K562 (cell line): ENCODE results near the gene TMEM151A. TPM values are rescaled to one million over a fixed set of nuclear protein-coding genes. Genes with fewer than 3 reads are reported as not detected.

Experiments used
- ATAC-seq: fragments of 200-7000 bp; cut with Tn5 transposase; 3 replicates; pipeline ENCODE4 v1.9.1; 2020; ENCODE audit warnings: moderate library complexity
- BruUV-seq: library from RNA; stranded (reverse); fragments of 400-500 nt; replicated peaks from 2 replicates; lab custom pipeline; 2021; lab: Mats Ljungman, UMichigan
- CTCF ChIA-PET: fragments of 300-600 bp; formaldehyde crosslinking; extraction: SDS; loops from one replicate; lab custom pipeline; 2021; ENCODE audit warnings: low intra/inter-chr PET ratio; lab: Yijun Ruan, JAX
- POLR2A ChIA-PET: fragments of 300-600, 350-650 bp; sonication (Branson Sonifier 250); formaldehyde crosslinking; extraction: SDS; loops from one replicate; lab custom pipeline; 2021; ENCODE audit warnings: antibody characterized with exemption, inconsistent platforms; lab: Yijun Ruan, JAX
- DNase-seq, 4 experiments: peaks; one replicate each; pipeline versions ENCODE4 v3.0.0 to v3.0.0-alpha.2; 2011 to 2018; ENCODE audit warnings: low spot score in 3 of 4, mixed read lengths in 3 of 4; ENCODE audit errors: extremely low read depth in 1 of 4
- FAIRE-seq: peaks from 2 replicates; lab custom pipeline; 2011; peaks lifted over from hg19 to GRCh38; lab: Jason Lieb, UNC
- H2AFZ ChIP-seq: 2 replicates; pipeline ENCODE4 v1.6.0; 2011; ENCODE audit warnings: low read depth, low read length, control low read depth, inconsistent platforms
- H3K27ac ChIP-seq: fragments of 200-600 bp; 3 replicates; pipeline ENCODE4 v1.8.0; 2011; ENCODE audit warnings: low read depth, mild to moderate bottlenecking, control low read depth, inconsistent platforms, low read length, moderate library complexity, mixed read lengths; ENCODE audit errors: extremely low read depth
- H3K27me3 ChIP-seq, 2 experiments: fragments of 300-600 bp in 1 of 2; 2 replicates in 1 of 2; 3 replicates in 1 of 2; pipeline versions ENCODE4 v1.6.0 to v1.8.0; 2011; ENCODE audit warnings: inconsistent platforms in 2 of 2, low read length in 2 of 2, mild to moderate bottlenecking in 1 of 2, mixed read lengths in 1 of 2, moderate library complexity in 1 of 2; ENCODE audit not compliant: control insufficient read depth in 2 of 2, insufficient read depth in 2 of 2
- H3K36me3 ChIP-seq: fragments of 300-600 bp; 3 replicates; pipeline ENCODE4 v1.8.0; 2011; ENCODE audit warnings: mild to moderate bottlenecking, low read length, inconsistent platforms; ENCODE audit not compliant: control insufficient read depth, insufficient read depth
- H3K4me1 ChIP-seq, 2 experiments: fragments of 200-600 bp in 1 of 2; replicated peaks in 1 of 2; 2 replicates in 1 of 2; 3 replicates in 1 of 2; pipeline versions ENCODE4 v1.5.1 to v1.8.0; 2011; ENCODE audit warnings: inconsistent platforms in 2 of 2, low read length in 2 of 2, mild to moderate bottlenecking in 1 of 2, mixed read lengths in 1 of 2, moderate library complexity in 1 of 2; ENCODE audit not compliant: control insufficient read depth in 2 of 2, insufficient read depth in 2 of 2
- H3K4me2 ChIP-seq: 2 replicates; pipeline ENCODE4 v1.6.1; 2011; ENCODE audit warnings: low read length, control low read depth, inconsistent platforms, mixed read lengths; ENCODE audit not compliant: insufficient read depth
- H3K4me3 ChIP-seq: fragments of 200-600 bp; sonication (generic), shearing (Covaris generic); 2 replicates; pipeline ENCODE4 v1.5.1; 2016; ENCODE audit warnings: control low read depth, inconsistent platforms
- H3K79me2 ChIP-seq: fragments of 200-600 bp; 3 replicates; pipeline ENCODE4 v1.8.0; 2011; ENCODE audit warnings: low read length, inconsistent platforms; ENCODE audit not compliant: control insufficient read depth, insufficient read depth
- H3K9ac ChIP-seq, 2 experiments: 2 replicates each; pipeline versions ENCODE4 v1.6.0 to v1.6.1; 2011; ENCODE audit warnings: low read depth in 2 of 2, low read length in 2 of 2, control low read depth in 1 of 2, inconsistent platforms in 1 of 2, mild to moderate bottlenecking in 1 of 2, mixed read lengths in 1 of 2; ENCODE audit not compliant: insufficient read depth in 1 of 2
- H3K9me1 ChIP-seq: one replicate; pipeline ENCODE4 v1.6.0; 2011; ENCODE audit warnings: inconsistent platforms, mild to moderate bottlenecking, low read length, moderate library complexity; ENCODE audit not compliant: control insufficient read depth, insufficient read depth
- H3K9me3 ChIP-seq: replicated peaks from 2 replicates; pipeline ENCODE4 v1.5.1; 2011; ENCODE audit warnings: low read depth, low read length, inconsistent platforms; ENCODE audit not compliant: control insufficient read depth, insufficient read depth
- H4K20me1 ChIP-seq: replicated peaks from 2 replicates; pipeline ENCODE4 v1.6.1; 2011; ENCODE audit warnings: low read length, inconsistent platforms, mixed read lengths; ENCODE audit not compliant: control insufficient read depth, insufficient read depth
- CCNT2 ChIP-seq: IDR thresholded peaks from 2 replicates; pipeline ENCODE4 v1.6.1; 2011; ENCODE audit warnings: borderline replicate concordance, low read depth, mild to moderate bottlenecking, moderate library complexity, mixed read lengths, low read length; ENCODE audit not compliant: insufficient read length; ENCODE audit errors: extremely low read depth
- CREB1 ChIP-seq, 2 experiments: sonication (generic) in 1 of 2; formaldehyde crosslinking in 1 of 2; IDR thresholded peaks; 2 replicates each; pipeline versions ENCODE4 v1.6.1 to v1.8.0; 2012 to 2022; ENCODE audit warnings: inconsistent platforms in 1 of 2, mild to moderate bottlenecking in 1 of 2, missing genetic modification reagents in 1 of 2, moderate library complexity in 1 of 2
- DLX4 ChIP-seq: fragments of 250-450 bp; sonication (Bioruptor Pico); IDR thresholded peaks from 2 replicates; pipeline ENCODE4 v1.6.1; 2021; ENCODE audit warnings: mild to moderate bottlenecking
- DMBX1 ChIP-seq: fragments of 250-450 bp; sonication (Bioruptor Pico); IDR thresholded peaks from 2 replicates; pipeline ENCODE4 v1.8.0; 2022; ENCODE audit warnings: inconsistent platforms, mild to moderate bottlenecking, moderate library complexity, borderline replicate concordance
- FOXJ2 ChIP-seq: fragments of 200-800 bp; sonication (Bioruptor generic); IDR thresholded peaks from 2 replicates; pipeline ENCODE4 v1.6.1; 2016; ENCODE audit warnings: missing genetic modification characterization, missing compliant biosample characterization
- HDAC1 ChIP-seq, 2 experiments: fragments of 450-650 bp; IDR thresholded peaks; 2 replicates each; pipeline ENCODE4 v1.6.1; 2016 to 2017; ENCODE audit warnings: inconsistent platforms in 1 of 2, mild to moderate bottlenecking in 1 of 2, moderate library complexity in 1 of 2
- HDAC8 ChIP-seq: fragments of 450-650 bp; IDR thresholded peaks from 2 replicates; pipeline ENCODE4 v1.6.1; 2016; ENCODE audit warnings: mild to moderate bottlenecking, missing genetic modification characterization, moderate library complexity, missing compliant biosample characterization
- HNRNPK ChIP-seq: fragments of 200-400 bp; formaldehyde crosslinking; IDR thresholded peaks from one replicate; pipeline ENCODE4 v1.6.1; 2018; ENCODE audit warnings: mild to moderate bottlenecking, low read depth, low read length; ENCODE audit not compliant: poor library complexity, severe bottlenecking
- MYC ChIP-seq, 2 experiments: fragments of 250-450 bp in 1 of 2; sonication (Bioruptor Pico) in 1 of 2; IDR thresholded peaks; 2 replicates each; pipeline versions ENCODE4 v1.5.1 to v1.6.1; 2012 to 2021; ENCODE audit warnings: low read depth in 2 of 2, borderline replicate concordance in 1 of 2, improper control_type of control experiment in 1 of 2, low read length in 1 of 2, mild to moderate bottlenecking in 1 of 2, moderate library complexity in 1 of 2
- PHF8 ChIP-seq: fragments of 200-600 bp; sonication (generic); IDR thresholded peaks from 2 replicates; pipeline ENCODE4 v1.6.1; 2012; ENCODE audit warnings: mixed run types, mild to moderate bottlenecking, inconsistent platforms, low read length, moderate library complexity, borderline replicate concordance
- RBBP5 ChIP-seq: fragments of 200-600 bp; sonication (generic); IDR thresholded peaks from 2 replicates; pipeline ENCODE4 v1.6.1; 2012; ENCODE audit warnings: borderline replicate concordance, mild to moderate bottlenecking, low read length, control low read depth, inconsistent platforms; ENCODE audit not compliant: insufficient read depth, poor library complexity, severe bottlenecking
- RBM17 ChIP-seq: fragments of 200-400 bp; formaldehyde crosslinking; IDR thresholded peaks from 2 replicates; pipeline ENCODE4 v1.6.1; 2017; ENCODE audit warnings: low read depth, mild to moderate bottlenecking, low read length, borderline replicate concordance
- SP1 ChIP-seq: sonication (generic); formaldehyde crosslinking; IDR thresholded peaks from 2 replicates; pipeline ENCODE4 v1.8.1; 2022; ENCODE audit warnings: mild to moderate bottlenecking, missing genetic modification reagents
- SRSF9 ChIP-seq: fragments of 200-400 bp; formaldehyde crosslinking; IDR thresholded peaks from 2 replicates; pipeline ENCODE4 v1.6.1; 2017; ENCODE audit warnings: low read depth, low read length, borderline replicate concordance
- TAF1 ChIP-seq: IDR thresholded peaks from 2 replicates; pipeline ENCODE4 v1.6.1; 2011; ENCODE audit warnings: mild to moderate bottlenecking, low read length, moderate library complexity; ENCODE audit not compliant: insufficient read depth, control insufficient read depth, severe bottlenecking; ENCODE audit errors: extremely low read depth
- YBX1 ChIP-seq: fragments of 450-650 bp; IDR thresholded peaks from 2 replicates; pipeline ENCODE4 v1.7.1; 2016; ENCODE audit warnings: mild to moderate bottlenecking
- ZNF217 ChIP-seq: sonication (generic); formaldehyde crosslinking; IDR thresholded peaks from 2 replicates; pipeline ENCODE4 v1.8.0; 2022; ENCODE audit warnings: mild to moderate bottlenecking, missing genetic modification reagents
- WGBS: fragments of 100-300 bp; shearing (Covaris generic); methylation state at CpG from one replicate; pipeline ENCODE4 v1.1.6; 2016; ENCODE audit warnings: low coverage, mixed read lengths; ENCODE audit not compliant: insufficient coverage; ENCODE audit errors: missing lambda C conversion rate; 5-methylcytosine and 5-hydroxymethylcytosine counted together
- in situ Hi-C: fragments of 300-500 bp; cut with MboI; formaldehyde crosslinking; loops from 4 replicates; pipeline ENCODE4 v1.15.0; 2018; ENCODE audit warnings: inconsistent platforms, mixed read lengths
- intact Hi-C: fragments of 100-400 bp; cut with micrococcal nuclease; formaldehyde crosslinking; loops from 2 replicates; pipeline ENCODE4 v1.14.2; 2022
- polyA plus RNA-seq, 8 experiments: library from polyadenylated mRNA; depleted of rRNA in 4 of 8; stranded (reverse) in 5 of 8; unstranded in 3 of 8; fragments of >200 nt; fragmentation: Nextera tagmentation in 2 of 8; fragmentation: Illumina TruSeq in 1 of 8; extraction: Ambion mirVana in 2 of 8; extraction: Trizol in 1 of 8; gene quantifications; 2 replicates each; pipeline versions ENCODE4 v1.2.1 to v1.2.3, GENCODE V29; 2011 to 2014; ENCODE audit warnings: inconsistent platforms in 1 of 8, missing spikeins in 1 of 8
- total RNA-seq, 7 experiments: library from RNA; depleted of rRNA in 6 of 7; stranded (reverse); fragments of >200 nt in 6 of 7; fragmentation: Illumina TruSeq in 2 of 7; extraction: Trizol in 2 of 7; gene quantifications; 2 replicates each; pipeline versions ENCODE4 v1.2.1 to v1.2.3, GENCODE V29; 2011 to 2021; ENCODE audit warnings: low replicate concordance in 1 of 7
- TF ChIP-seq, protein P1 (sequence below): sonication (generic); formaldehyde crosslinking; IDR thresholded peaks from 2 replicates; pipeline ENCODE4 v1.8.0; 2022; ENCODE audit warnings: missing genetic modification reagents, mild to moderate bottlenecking, moderate library complexity, borderline replicate concordance

Gene TMEM151A
- total and polyA plus RNA-seq, 9 of the 15 experiments (the other 6 are each of a cell fraction or from before 2014, with no cell fraction given), result not detected

- 0 out of 2 replicates have a peak, but pooled peaks cover 7% of the 10 kb centered on the region for H4K20me1 ChIP-seq
- peak within 1 kb of the TSS; percentile 93 to 100 for H3K9ac ChIP-seq
- WGBS, result under 1% methylated on average over 47 of the region's 87 CpGs
- peak within 1 kb of the TSS; percentile 92 for H2AFZ ChIP-seq
- DNase-seq (peak; percentile 96 to 100 (median 98)), FAIRE-seq (peak; percentile 100), ATAC-seq (peak; percentile 98)
- no peaks in the 10 kb centered on the region for H3K27me3 ChIP-seq
- intact Hi-C loops (loop anchor here (2.0 kb wide), 1 partner anchor 66 kb away; no protein-coding TSS in a partner anchor), in situ Hi-C loops (no loop called here)
- POLR2A ChIA-PET, result interaction anchor here (0.6 to 2.6 kb wide), 26 partner anchors 9 to 1211 kb away, joined by 3 to 18 read pairs (median 4); partner anchors contain the start of genes B4GAT1, CNIH2, RAB1B and RIN1
- peak within 1 kb of the TSS; percentile 80 for H3K27ac ChIP-seq
- H3K36me3 ChIP-seq, result peaks cover 36% of the 10 kb centered on the region; the same call in 2 of the 3 replicates
- CTCF ChIA-PET, result interaction anchor here (0.7 kb wide), 1 partner anchor 120 kb away, joined by 3 read pairs; no protein-coding TSS in a partner anchor
- peak within 1 kb of the TSS; percentile 84 for H3K4me3 ChIP-seq
- H3K79me2 ChIP-seq, result peaks cover 24% of the 10 kb centered on the region
- H3K9me1 ChIP-seq, result no peaks in the 10 kb centered on the region
- no peaks in the 10 kb centered on the region for H3K9me3 ChIP-seq
- TSS peak; percentile 49 for BruUV-seq
- H3K4me1 ChIP-seq, result peaks cover 19 to 61% of the 10 kb centered on the region in 2 experiments
- peak within 1 kb of the TSS; percentile 100 for H3K4me2 ChIP-seq
- TF ChIP-seq RBM17 (no peak), HNRNPK (no peak), SP1 (peak; percentile 78), FOXJ2 (tag) (peak; percentile 52; the same call in 1 of the 2 replicates), DMBX1 (CRISPR knock-in tag) (no peak), ZNF217 (CRISPR knock-in tag) (no peak), PHF8 (peak; percentile 92), HDAC1 (IDR thresholded peaks at IDR 0.05) (no peak; a peak in 1 of 4 replicates), SRSF9 (no peak), MYC (IDR thresholded peaks at IDR 0.05; ENCODE audit: low read depth, low read length) (peak; percentile 94), MYC (CRISPR knock-in tag; IDR thresholded peaks at IDR 0.05; ENCODE audit: borderline replicate concordance, low read depth) (no peak), RBBP5 (peak; percentile 64), HDAC8 (tag) (peak; percentile 61; the same call in 1 of the 2 replicates), DLX4 (no peak), TAF1 (peak; percentile 53), CCNT2 (peak; percentile 65), CREB1 (IDR thresholded peaks at IDR 0.05) (peak; percentile 88), CREB1 (CRISPR knock-in tag; IDR thresholded peaks at IDR 0.05) (peak; percentile 89), YBX1 (no peak)
- TF ChIP-seq, protein P1, sequence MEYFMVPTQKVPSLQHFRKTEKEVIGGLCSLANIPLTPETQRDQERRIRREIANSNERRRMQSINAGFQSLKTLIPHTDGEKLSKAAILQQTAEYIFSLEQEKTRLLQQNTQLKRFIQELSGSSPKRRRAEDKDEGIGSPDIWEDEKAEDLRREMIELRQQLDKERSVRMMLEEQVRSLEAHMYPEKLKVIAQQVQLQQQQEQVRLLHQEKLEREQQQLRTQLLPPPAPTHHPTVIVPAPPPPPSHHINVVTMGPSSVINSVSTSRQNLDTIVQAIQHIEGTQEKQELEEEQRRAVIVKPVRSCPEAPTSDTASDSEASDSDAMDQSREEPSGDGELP, result peak; percentile 81
Measured at GRCh38 chr11:66288671-66289547, 2.8 kb upstream of the TMEM151A start, which contains the start of gene YIF1A. TSS of gene YIF1A (minus strand) at chr11:66289143. CDS start at chr11:66288985, 158 bp downstream.
